ENCODE data around the gene PTPDC1.
"Not testable (repeated sequence)": the region's sequence is repeated elsewhere in the genome, so short reads cannot be mapped to it uniquely, and the experiment has no call there.

PTPDC1 gene

DNA sequence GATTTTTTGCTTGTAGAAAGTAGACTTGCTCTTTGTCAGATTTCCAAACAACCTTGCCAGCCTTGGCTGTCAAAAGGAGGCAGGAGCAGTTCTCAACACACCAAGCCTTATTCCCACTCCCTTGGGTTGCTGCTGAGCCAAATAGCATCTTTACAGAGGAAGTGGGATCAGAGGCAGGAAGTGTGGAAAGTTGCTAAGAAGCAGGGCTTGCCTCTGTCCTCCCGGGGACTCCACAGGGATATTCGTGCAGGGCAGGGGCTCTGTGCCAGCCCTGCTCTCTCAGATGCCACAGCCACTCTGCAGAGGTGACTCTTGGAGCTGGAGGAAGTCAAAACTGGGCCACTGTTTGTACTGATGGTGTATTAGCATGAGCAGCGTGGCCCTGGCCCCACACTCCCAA, 24.3 kb downstream of the PTPDC1 start:
- Mint-ChIP-seq H3K36me3 (ENCODE audit: low read depth) (no peaks in the 10 kb centered on the region), H3K9me3 (peaks cover 5% of the 10 kb centered on the region), H3K4me3 (no peak overlapping the region), H3K4me1 (ENCODE audit: low read depth) (peaks cover 2% of the 10 kb centered on the region), H3K27me3 (ENCODE audit: low read depth) (no peaks in the 10 kb centered on the region), H3K27ac (no peak overlapping the region)

GRCh38 chr9:94110821-94111252, 26.6 kb downstream of the PTPDC1 start:
- Mint-ChIP-seq H3K27ac (no peak overlapping the region), H3K36me3 (ENCODE audit: low read depth) (no peaks in the 10 kb centered on the region), H3K9me3 (peaks cover 5% of the 10 kb centered on the region), H3K4me1 (ENCODE audit: low read depth) (peaks cover 2% of the 10 kb centered on the region), H3K4me3 (no peak overlapping the region), H3K27me3 (ENCODE audit: low read depth) (no peaks in the 10 kb centered on the region)

DNA sequence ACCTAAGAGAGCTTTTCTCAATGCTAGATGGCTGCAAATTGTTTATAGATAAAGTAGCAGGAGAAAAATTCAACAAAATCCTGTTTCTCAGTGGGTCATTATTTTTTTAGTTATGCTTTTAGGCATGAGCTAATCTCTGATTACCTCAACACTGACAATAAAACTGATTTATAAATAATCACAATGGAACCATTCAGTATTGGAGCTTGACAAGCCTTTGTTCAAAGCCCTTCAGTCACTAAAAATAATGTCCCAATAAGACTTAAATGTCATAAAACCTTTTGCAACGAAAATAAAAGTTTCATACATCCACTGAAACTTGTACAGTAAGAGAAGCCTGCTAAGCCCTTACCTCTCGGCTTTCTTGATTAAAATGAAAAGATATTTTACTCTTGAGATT, 27.2 kb downstream of the PTPDC1 start:
- Mint-ChIP-seq H3K4me1 (ENCODE audit: low read depth) (peaks cover 2% of the 10 kb centered on the region), H3K4me3 (no peak overlapping the region), H3K36me3 (ENCODE audit: low read depth) (no peaks in the 10 kb centered on the region), H3K27me3 (ENCODE audit: low read depth) (no peaks in the 10 kb centered on the region), H3K27ac (no peak overlapping the region), H3K9me3 (peaks cover 5% of the 10 kb centered on the region)

DNA sequence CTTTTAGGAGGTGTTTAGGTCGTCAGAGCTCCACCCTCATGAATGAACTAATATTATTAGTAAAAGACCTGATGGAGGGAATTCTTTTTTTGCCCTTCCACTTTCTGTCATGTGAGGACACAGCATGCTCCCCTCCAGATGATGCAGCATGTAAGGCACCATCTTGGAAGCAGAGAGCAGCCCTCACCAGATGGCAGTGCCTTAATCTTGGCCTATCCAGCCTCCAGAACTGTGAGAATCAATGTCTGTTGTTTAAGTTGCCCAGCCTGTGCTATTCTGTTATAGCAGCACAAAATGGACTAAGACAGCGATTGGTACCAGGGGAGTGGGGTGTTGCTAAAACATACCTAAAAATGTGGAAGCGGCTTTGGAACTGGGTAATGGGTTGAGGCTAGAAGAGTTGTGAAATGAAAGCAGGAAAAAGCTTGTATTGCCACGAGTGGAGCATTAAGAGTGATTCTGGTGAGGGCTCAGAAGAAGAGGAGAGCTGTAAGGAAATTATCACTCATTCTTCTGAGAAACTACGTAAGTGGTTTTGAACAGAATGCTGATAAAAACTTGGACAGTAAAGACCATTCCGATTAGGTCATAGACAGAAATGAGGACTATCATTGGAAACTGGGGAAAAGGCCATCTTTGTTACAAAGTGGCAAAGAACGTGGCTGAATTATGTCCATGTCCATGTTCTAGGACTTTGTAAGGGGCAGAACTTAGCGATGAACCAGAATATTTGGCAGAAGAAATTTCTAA, 28.6 kb downstream of the PTPDC1 start:
- H3K4me1 Mint-ChIP-seq (ENCODE audit: low read depth) = peaks cover 2% of the 10 kb centered on the region
- no peaks in the 10 kb centered on the region for H3K27me3 Mint-ChIP-seq (ENCODE audit: low read depth)
- no peak overlapping the region for H3K27ac Mint-ChIP-seq
- no peaks in the 10 kb centered on the region for H3K36me3 Mint-ChIP-seq (ENCODE audit: low read depth)
- H3K9me3 Mint-ChIP-seq = peaks cover 5% of the 10 kb centered on the region
- H3K4me3 Mint-ChIP-seq = no peak overlapping the region

DNA sequence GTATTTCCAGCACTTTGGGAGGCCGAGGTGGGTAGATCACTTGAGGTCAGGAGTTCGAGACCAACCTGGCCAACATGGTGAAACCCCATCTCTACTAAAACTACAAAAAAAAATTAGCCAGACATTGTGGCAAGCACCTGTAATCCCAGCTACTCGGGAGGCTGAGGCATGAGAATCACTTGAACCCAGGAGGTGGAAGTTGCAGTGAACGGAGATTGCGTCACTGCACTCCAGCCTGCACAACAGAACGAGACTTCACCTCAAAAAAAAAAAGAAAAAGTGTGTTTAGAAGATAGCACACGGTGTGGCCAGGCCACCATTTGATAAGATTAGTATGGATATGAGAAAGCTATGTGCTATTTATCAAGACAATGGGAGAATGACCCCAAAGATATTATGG, 35.8 kb downstream of the PTPDC1 start:
- not testable (repeated sequence) for H3K4me1 Mint-ChIP-seq (ENCODE audit: low read depth); H3K36me3 Mint-ChIP-seq (ENCODE audit: low read depth); H3K27me3 Mint-ChIP-seq (ENCODE audit: low read depth); H3K27ac Mint-ChIP-seq; H3K4me3 Mint-ChIP-seq; H3K9me3 Mint-ChIP-seq

DNA sequence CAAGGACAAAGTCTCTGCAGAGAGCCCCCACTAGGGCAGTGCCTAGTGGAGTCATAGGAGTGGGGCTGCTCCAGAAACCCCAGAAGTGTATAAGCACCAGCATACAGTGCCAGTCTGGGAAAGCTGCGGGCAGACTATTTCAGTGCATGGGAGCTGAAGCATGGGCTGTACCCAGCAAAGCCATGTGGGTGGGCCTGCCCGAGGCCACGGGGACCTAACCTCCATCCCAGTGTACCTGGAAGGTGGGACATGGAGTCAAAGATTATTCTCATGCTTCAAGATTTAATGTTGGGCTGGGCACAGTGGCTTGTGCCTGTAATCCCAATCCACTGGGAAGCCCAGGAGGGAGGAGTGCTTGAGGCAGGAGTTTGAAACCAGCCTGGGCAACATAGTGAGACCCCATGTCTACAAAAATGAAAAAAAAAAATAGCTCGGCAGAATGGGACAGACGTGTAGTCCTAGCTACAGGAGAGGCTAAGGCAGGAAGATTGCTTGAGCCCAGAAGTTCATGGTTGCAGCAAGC, 36.7 kb downstream of the PTPDC1 start:
- H3K27me3 Mint-ChIP-seq (ENCODE audit: low read depth) = no peaks in the 10 kb centered on the region
- peaks cover 3% of the 10 kb centered on the region for H3K9me3 Mint-ChIP-seq
- no peak overlapping the region for H3K27ac Mint-ChIP-seq

DNA sequence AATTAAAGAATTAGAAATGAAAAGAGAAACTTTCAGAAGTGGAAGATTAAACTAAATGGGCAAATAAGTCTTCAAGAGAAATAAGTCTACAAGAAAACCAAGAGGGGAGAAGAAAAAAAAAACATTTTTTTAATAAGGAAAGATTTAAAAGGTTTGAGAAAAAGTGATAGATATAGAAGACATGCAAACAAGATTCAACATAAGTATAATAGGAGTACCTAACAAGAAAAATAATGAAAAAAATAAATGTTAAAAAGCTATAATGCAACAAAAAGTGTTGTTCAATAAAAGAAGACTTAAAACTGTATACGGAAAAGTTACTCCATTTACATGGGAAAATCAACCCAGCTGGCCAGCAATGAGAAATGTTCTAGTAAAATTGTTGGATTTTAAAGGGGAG, 42.6 kb downstream of the PTPDC1 start:
- no peaks in the 10 kb centered on the region for H3K36me3 Mint-ChIP-seq (ENCODE audit: low read depth)
- H3K4me1 Mint-ChIP-seq (ENCODE audit: low read depth) = no peaks in the 10 kb centered on the region
- peaks cover 21% of the 10 kb centered on the region for H3K9me3 Mint-ChIP-seq

More for the DNA sequence above, 36.7 kb downstream of the PTPDC1 start:
- Mint-ChIP-seq H3K4me3 (no peak overlapping the region), H3K4me1 (ENCODE audit: low read depth) (no peaks in the 10 kb centered on the region), H3K36me3 (ENCODE audit: low read depth) (no peaks in the 10 kb centered on the region)

GRCh38 chr9:94127806-94128205, 43.5 kb downstream of the PTPDC1 start:
- H3K27ac Mint-ChIP-seq = no peak overlapping the region
- no peak overlapping the region for H3K4me3 Mint-ChIP-seq
- H3K36me3 Mint-ChIP-seq (ENCODE audit: low read depth) = no peaks in the 10 kb centered on the region
- H3K27me3 Mint-ChIP-seq (ENCODE audit: low read depth) = no peaks in the 10 kb centered on the region
- H3K9me3 Mint-ChIP-seq = peaks cover 21% of the 10 kb centered on the region
- H3K4me1 Mint-ChIP-seq (ENCODE audit: low read depth) = no peaks in the 10 kb centered on the region

More for the DNA sequence above, 42.6 kb downstream of the PTPDC1 start:
- H3K27me3 Mint-ChIP-seq (ENCODE audit: low read depth) = no peaks in the 10 kb centered on the region
- H3K27ac Mint-ChIP-seq = no peak overlapping the region
- no peak overlapping the region for H3K4me3 Mint-ChIP-seq

DNA sequence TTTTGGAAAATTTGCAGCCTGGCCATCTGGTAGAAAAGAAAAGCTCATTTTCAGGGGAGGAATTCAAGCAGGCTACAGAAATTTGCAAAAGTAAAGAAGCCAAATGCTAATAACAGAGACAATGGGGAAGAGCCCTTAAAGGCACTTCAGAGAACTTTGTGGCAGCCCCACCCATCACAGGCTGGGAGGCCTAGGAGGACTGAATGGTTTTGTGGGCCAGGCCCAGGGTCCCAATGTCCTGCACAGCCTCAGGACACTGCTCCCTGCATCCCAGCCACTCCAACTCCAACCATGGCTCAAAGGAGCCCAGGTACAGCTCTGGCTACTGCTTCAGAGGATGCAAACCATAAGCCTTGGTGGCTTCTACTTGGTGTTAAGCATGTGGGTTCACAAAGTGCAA, 44.3 kb downstream of the PTPDC1 start:
- Mint-ChIP-seq H3K4me1 (ENCODE audit: low read depth) (no peaks in the 10 kb centered on the region), H3K36me3 (ENCODE audit: low read depth) (no peaks in the 10 kb centered on the region), H3K4me3 (no peak overlapping the region), H3K27me3 (ENCODE audit: low read depth) (no peaks in the 10 kb centered on the region), H3K9me3 (peaks cover 21% of the 10 kb centered on the region), H3K27ac (no peak overlapping the region)

DNA sequence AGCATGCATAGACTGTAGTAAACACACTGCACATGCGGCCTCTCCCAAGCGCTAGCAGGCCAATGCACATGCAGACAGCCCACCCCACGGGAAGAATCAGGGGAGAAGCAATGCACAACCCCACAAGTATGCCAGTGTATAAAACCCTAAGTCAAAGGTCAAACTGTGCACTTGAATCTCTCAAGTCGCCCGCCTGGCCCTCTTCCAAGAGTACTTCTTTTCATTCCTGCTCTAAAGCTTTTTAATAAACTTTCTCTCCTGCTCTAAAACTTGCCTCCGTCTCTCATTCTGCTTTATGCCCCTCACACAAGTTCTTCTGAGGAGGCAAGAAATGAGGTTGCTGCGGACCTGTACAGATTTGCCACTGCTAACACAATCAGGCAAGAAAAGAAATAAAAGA, 50.4 kb downstream of the PTPDC1 start:
- Mint-ChIP-seq H3K27ac (no peak overlapping the region), H3K9me3 (no peaks in the 10 kb centered on the region), H3K27me3 (ENCODE audit: low read depth) (no peaks in the 10 kb centered on the region), H3K36me3 (ENCODE audit: low read depth) (no peaks in the 10 kb centered on the region), H3K4me3 (no peak overlapping the region), H3K4me1 (ENCODE audit: low read depth) (no peaks in the 10 kb centered on the region)

DNA sequence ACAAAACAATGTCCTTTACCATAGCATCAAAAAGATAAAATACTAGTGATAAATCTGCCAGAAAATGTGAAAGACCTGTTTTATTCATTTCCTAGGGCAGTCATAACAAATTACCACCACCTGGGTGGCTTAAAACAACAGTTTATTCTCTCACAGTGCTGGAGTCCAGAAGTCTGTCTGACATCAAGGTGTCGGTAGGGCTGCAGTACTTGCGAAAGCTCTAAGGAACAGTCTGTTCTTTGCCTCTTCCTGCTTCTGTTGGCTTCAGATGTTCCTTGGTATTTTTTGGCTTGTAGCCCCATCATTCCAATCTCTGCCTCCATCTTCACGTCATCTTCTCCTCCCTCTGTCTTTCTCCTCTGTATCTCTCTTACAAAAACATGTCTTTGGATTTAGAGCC, 51.0 kb downstream of the PTPDC1 start:
- Mint-ChIP-seq H3K9me3 (no peaks in the 10 kb centered on the region), H3K4me3 (no peak overlapping the region), H3K36me3 (ENCODE audit: low read depth) (no peaks in the 10 kb centered on the region), H3K27me3 (ENCODE audit: low read depth) (no peaks in the 10 kb centered on the region), H3K4me1 (ENCODE audit: low read depth) (no peaks in the 10 kb centered on the region), H3K27ac (no peak overlapping the region)

DNA sequence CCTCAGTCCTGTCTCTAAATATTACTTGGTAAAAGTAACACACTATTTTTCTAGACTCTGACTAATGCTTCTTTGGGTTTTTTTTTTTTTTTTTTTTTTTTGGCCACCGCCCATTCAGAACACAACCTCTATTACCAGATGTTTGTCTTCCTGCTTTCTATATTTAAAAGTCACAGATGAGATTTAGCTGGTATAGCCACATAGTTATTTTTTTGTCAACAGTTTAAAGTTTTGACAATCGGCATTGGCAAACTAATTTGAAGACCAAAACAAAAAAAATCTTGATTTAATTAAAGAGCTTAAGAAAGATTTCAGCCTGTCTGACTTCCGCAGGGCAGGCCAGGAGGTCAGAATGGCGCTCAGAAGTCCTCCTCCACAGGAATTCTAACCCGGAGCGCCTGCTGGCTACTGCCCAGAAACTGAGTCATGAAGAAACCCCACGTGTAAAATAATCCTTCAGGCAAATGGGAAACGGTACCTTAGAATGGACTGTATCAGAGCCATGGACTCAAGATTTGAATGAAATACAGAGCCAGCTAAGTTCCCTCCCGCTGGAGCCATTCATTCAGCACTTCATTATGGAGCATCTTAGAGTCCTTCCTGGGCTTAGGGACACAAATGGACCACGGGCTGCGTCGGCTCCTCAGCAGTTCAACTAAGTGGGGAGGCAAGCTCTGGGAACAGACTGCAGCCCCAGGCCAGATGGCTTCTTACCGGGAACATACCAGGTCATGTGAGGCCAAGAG, 55.6 kb downstream of the PTPDC1 start:
- Mint-ChIP-seq H3K9me3 (no peaks in the 10 kb centered on the region), H3K4me1 (ENCODE audit: low read depth) (no peaks in the 10 kb centered on the region), H3K4me3 (no peak overlapping the region), H3K27me3 (ENCODE audit: low read depth) (peaks cover 4% of the 10 kb centered on the region), H3K27ac (no peak overlapping the region), H3K36me3 (ENCODE audit: low read depth) (no peaks in the 10 kb centered on the region)

DNA sequence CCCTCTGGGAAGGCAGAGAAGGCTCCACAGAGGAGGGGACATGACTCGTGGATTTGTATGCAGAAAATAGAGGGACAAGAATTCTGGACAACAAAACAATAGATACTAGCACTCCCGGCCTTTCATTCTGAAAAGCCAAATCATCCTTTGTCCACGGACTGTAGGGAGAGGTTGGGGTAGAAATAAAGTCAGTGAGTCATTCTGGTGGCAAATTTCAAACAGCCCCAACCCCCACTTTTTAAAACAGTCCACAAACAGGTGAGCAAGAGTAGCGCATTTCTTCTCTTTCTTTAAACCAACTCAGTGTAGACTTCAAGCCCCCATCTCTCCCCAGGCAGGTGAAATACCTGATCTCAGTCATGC, 56.1 kb downstream of the PTPDC1 start:
- Mint-ChIP-seq H3K27me3 (ENCODE audit: low read depth) (peaks cover 4% of the 10 kb centered on the region), H3K9me3 (no peaks in the 10 kb centered on the region), H3K4me3 (no peak overlapping the region), H3K27ac (no peak overlapping the region), H3K4me1 (ENCODE audit: low read depth) (no peaks in the 10 kb centered on the region), H3K36me3 (ENCODE audit: low read depth) (no peaks in the 10 kb centered on the region)

- Mint-ChIP-seq H3K36me3 (ENCODE audit: low read depth) (no peaks in the 10 kb centered on the region), H3K4me1 (ENCODE audit: low read depth) (no peaks in the 10 kb centered on the region), H3K4me3 (no peak overlapping the region), H3K9me3 (no peaks in the 10 kb centered on the region), H3K27me3 (ENCODE audit: low read depth) (peaks cover 4% of the 10 kb centered on the region), H3K27ac (no peak overlapping the region)
These were observed 56.8 kb downstream of the PTPDC1 start for GRCh38 chr9:94140791-94141790.

All from T-helper 1 cell treated with Interleukin-12 subunit alpha and Interleukin-12 subunit beta and Interleukin-4 antibody, amounts not matched to agents 30 μg/mL and 1 μg/mL, for 36 hours (primary cell).